Spleen (tissue), 11 donors: Measurements from ENCODE around the gene SNRPA1. TPM values are rescaled to one million over a fixed set of nuclear protein-coding genes. Genes with fewer than 3 reads are reported as not detected.

Experiments used
- DNase-seq: peaks from one replicate; pipeline ENCODE4 v3.0.0-alpha.2; 2020
- H3K27ac ChIP-seq, 8 donors: fragments of 200-600 bp; sonication (generic) in 7 of 8; 1 replicate in 4 of 8; 2 replicates in 4 of 8; pipeline versions ENCODE4 v1.5.0 to v1.8.0; 2016 to 2021; ENCODE audit warnings: inconsistent platforms in 4 of 8, mild to moderate bottlenecking in 4 of 8, moderate library complexity in 1 of 8
- H3K27me3 ChIP-seq, 7 donors: fragments of 200-600 bp; sonication (generic) in 6 of 7; replicated peaks in 1 of 7; 1 replicate in 4 of 7; 2 replicates in 3 of 7; pipeline versions ENCODE4 v1.5.0 to v1.8.0; 2016 to 2021; ENCODE audit warnings: inconsistent platforms in 3 of 7, mild to moderate bottlenecking in 1 of 7
- H3K36me3 ChIP-seq, 6 donors: fragments of 200-600 bp; sonication (generic) in 5 of 6; 1 replicate in 4 of 6; 2 replicates in 2 of 6; pipeline versions ENCODE4 v1.5.0 to v1.8.0; 2016 to 2021; ENCODE audit warnings: inconsistent platforms in 2 of 6
- H3K4me1 ChIP-seq, 6 donors: fragments of 200-600 bp; sonication (generic) in 5 of 6; 1 replicate in 3 of 6; 2 replicates in 3 of 6; pipeline versions ENCODE4 v1.5.0 to v1.8.0; 2016 to 2021; ENCODE audit warnings: inconsistent platforms in 3 of 6
- H3K4me3 ChIP-seq, 8 donors: fragments of 200-600 bp; sonication (generic) in 7 of 8; 1 replicate in 4 of 8; 2 replicates in 4 of 8; pipeline versions ENCODE4 v1.5.0 to v1.8.0; 2016 to 2021; ENCODE audit warnings: inconsistent platforms in 4 of 8, mild to moderate bottlenecking in 4 of 8, moderate library complexity in 2 of 8
- H3K9me3 ChIP-seq, 8 donors: fragments of 200-600 bp; sonication (generic) in 7 of 8; 1 replicate in 4 of 8; 2 replicates in 4 of 8; pipeline versions ENCODE4 v1.5.0 to v1.8.0; 2016 to 2021; ENCODE audit warnings: inconsistent platforms in 4 of 8
- CTCF ChIP-seq, 11 experiments: fragments of 200-600 bp in 7 of 11; fragments of 450-650 bp in 4 of 11; sonication (generic) in 4 of 11; IDR thresholded peaks in 8 of 11; conservative IDR thresholded peaks in 3 of 11; 1 replicate in 7 of 11; 2 replicates in 4 of 11; pipeline versions ENCODE4 v1.4.0 to v1.8.0; 2016 to 2021; ENCODE audit warnings: antibody characterized with exemption in 11 of 11, inconsistent platforms in 4 of 11, mild to moderate bottlenecking in 1 of 11
- POLR2A ChIP-seq, 3 donors: fragments of 450-650 bp; IDR thresholded peaks; one replicate each; pipeline ENCODE4 v1.5.1; 2017; ENCODE audit warnings: antibody characterized with exemption in 3 of 3, mild to moderate bottlenecking in 1 of 3
- POLR2AphosphoS5 ChIP-seq, 3 donors: sonication (generic); formaldehyde crosslinking; IDR thresholded peaks; one replicate each; pipeline ENCODE4 v1.5.1; 2017; ENCODE audit warnings: antibody characterized with exemption in 3 of 3
- WGBS, 5 donors: extraction: QIAGEN DNeasy Blood & Tissue Kit in 3 of 5; methylation state at CpG; one replicate each; pipeline versions ENCODE4 v1.1.5 to v1.1.7; 2013 to 2018; 5-methylcytosine and 5-hydroxymethylcytosine counted together
- intact Hi-C: fragments of 100-400 bp; cut with DNase I; formaldehyde crosslinking; loops from one replicate; pipeline ENCODE4 v1.15.0; 2023; ENCODE audit warnings: low total_unique reads
- polyA plus RNA-seq, 3 donors: library from polyadenylated mRNA; stranded (reverse); fragments of 200-250 nt; gene quantifications; one replicate each; pipeline ENCODE4 v1.2.1, GENCODE V29; 2013
- total RNA-seq, 7 donors: library from RNA; depleted of rRNA in 3 of 7; stranded (reverse); fragments of >200 nt in 3 of 7; fragmentation: NEBNext Ultra II Directional in 4 of 7; extraction: Animal tissue kit (Norgen Biotek cat#: 25700) in 4 of 7; gene quantifications; one replicate each; pipeline versions ENCODE4 v1.1.0 to v1.2.1, GENCODE V29; 2016 to 2021
- donor health status: healthy with polysubstance abuse.
- donor health status: DM: no; HTN: no; CAD: no; lungs with moderate emphysema.
- donor health status: DM: no; HTN: no; CAD: no.
- donor health status: Bipolar disorder and iron deficiency.
- donor health status: healthy.
- donor health status: DM: no; HTN: no; CAD: no.
- donor health status: DM: yes; HTN: yes; CAD: no.

Gene SNRPA1
- total and polyA plus RNA-seq, 10 donors: 56.2 to 85.4 (median 74.6) TPM

GRCh38 chr15:101322854-101323477 lies 27.9 kb upstream of the SNRPA1 start:
- DNase-seq: peak; percentile 43
- 78 to 85% (median 80%) methylated on average over 14 to 17 of the region's 17 CpGs for WGBS, 5 donors
- TF ChIP-seq POLR2AphosphoS5 (IDR thresholded peaks at IDR 0.05): no peak
- TF ChIP-seq POLR2A (IDR thresholded peaks at IDR 0.05): no peak
- TF ChIP-seq CTCF (IDR thresholded peaks at IDR 0.05 in 8 of 11, conservative IDR thresholded peaks at IDR 0.05 in 3 of 11): no peak
- peaks cover 0 to 19% (median 12%) of the 10 kb centered on the region in 6 donors for H3K4me1 ChIP-seq
- H3K9me3 ChIP-seq: no peaks in the 10 kb centered on the region
- H3K4me3 ChIP-seq: no peak overlapping the region
- H3K27ac ChIP-seq: no peak overlapping the region
- peaks cover 0 to 56% (median 0%) of the 10 kb centered on the region in 7 donors for H3K27me3 ChIP-seq
- intact Hi-C loops: no loop called here
- peaks cover 0 to 99% (median 13%) of the 10 kb centered on the region in 6 donors for H3K36me3 ChIP-seq

DNA sequence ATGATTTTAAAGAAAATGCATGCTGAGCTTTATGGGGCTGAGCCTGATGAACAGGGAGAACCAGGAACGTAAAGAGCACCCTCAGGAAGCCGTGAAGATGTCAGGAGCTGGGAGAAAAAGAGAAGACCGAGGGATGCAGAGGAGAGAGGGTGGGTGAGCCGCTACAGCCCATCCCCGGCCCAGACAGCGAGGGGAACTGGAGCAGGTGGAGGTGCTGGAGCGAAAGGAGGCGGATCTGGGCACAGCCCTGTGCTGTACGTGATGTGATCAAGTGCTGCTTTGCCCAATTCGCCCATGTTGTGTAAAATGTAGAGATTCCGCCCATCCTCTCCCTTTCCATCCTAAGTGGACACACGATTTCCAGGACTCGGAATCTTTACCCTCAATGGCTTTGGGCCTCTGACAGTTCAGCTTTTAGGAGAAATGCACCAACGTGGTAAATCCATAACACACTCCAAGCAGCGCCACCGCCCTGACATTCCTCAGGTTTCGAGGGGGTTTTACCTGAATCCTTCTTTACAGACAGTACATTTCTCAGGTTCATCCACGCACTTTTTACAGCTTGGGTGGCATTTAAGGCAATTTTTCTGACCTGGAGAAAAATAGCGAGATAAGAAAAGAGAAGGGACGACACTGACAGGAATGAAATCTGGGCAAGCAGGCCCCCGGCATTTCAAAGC lies 27.1 kb upstream of the SNRPA1 start:
- Histone ChIP-seq H3K4me3 (no peak overlapping the region), H3K27ac (no peak overlapping the region), H3K4me1 (peaks cover 0 to 18% (median 12%) of the 10 kb centered on the region in 6 donors), H3K36me3 (peaks cover 0 to 98% (median 14%) of the 10 kb centered on the region in 6 donors), H3K27me3 (peaks cover 0 to 48% (median 0%) of the 10 kb centered on the region in 7 donors), H3K9me3 (no peaks in the 10 kb centered on the region)
- WGBS, 5 donors: 86 to 94% (median 92%) methylated on average over 21 of the region's 21 CpGs
- intact Hi-C loops: no loop called here
- DNase-seq: no peak
- TF ChIP-seq POLR2AphosphoS5 (IDR thresholded peaks at IDR 0.05) (no peak), POLR2A (IDR thresholded peaks at IDR 0.05) (no peak), CTCF (IDR thresholded peaks at IDR 0.05 in 8 of 11, conservative IDR thresholded peaks at IDR 0.05 in 3 of 11) (no peak)

GRCh38 chr15:101320501-101321052 lies 25.5 kb upstream of the SNRPA1 start:
- DNase-seq: peak; percentile 88
- Histone ChIP-seq H3K4me1 (peaks cover 0 to 18% (median 11%) of the 10 kb centered on the region in 6 donors), H3K27ac (peak overlapping the region in 7 of 8 donors; percentile 8 to 77 (median 51)), H3K9me3 (no peaks in the 10 kb centered on the region), H3K27me3 (peaks cover 0 to 42% (median 0%) of the 10 kb centered on the region in 7 donors), H3K4me3 (peak overlapping the region in 2 of 8 donors; percentile 12 to 52), H3K36me3 (peaks cover 0 to 98% (median 19%) of the 10 kb centered on the region in 6 donors)
- WGBS, 5 donors: 15 to 28% (median 18%) methylated on average over 19 to 21 of the region's 21 CpGs
- intact Hi-C loops: no loop called here
- TF ChIP-seq POLR2AphosphoS5 (IDR thresholded peaks at IDR 0.05): peak in 2 of 3 donors; percentile 63 to 78
- peak; percentile 25 to 71 (median 48) for TF ChIP-seq CTCF (IDR thresholded peaks at IDR 0.05 in 8 of 11, conservative IDR thresholded peaks at IDR 0.05 in 3 of 11)
- no peak for TF ChIP-seq POLR2A (IDR thresholded peaks at IDR 0.05)

DNA sequence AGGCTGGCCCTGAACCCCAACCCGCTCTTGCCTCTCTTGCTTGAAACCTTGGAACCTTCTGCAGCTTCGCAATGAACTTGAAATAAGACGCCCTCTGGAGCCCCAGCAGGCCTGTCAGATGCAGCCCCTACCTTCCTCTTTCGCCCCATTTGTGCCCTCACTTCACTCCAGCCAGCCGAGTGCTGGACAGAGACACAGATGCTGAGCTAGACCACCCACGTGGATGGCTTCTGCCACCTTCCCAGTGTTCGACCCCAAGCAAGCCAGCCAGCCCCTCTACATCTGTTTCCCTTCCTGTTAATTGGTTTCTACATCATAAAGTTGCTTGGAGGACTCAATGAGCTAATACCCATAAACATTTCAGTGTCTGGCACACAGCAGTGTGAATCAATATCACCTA lies 23.8 kb upstream of the SNRPA1 start:
- H3K27me3 ChIP-seq: peaks cover 0 to 39% (median 0%) of the 10 kb centered on the region in 7 donors
- no peak for DNase-seq
- TF ChIP-seq POLR2AphosphoS5 (IDR thresholded peaks at IDR 0.05) (no peak), CTCF (IDR thresholded peaks at IDR 0.05 in 8 of 11, conservative IDR thresholded peaks at IDR 0.05 in 3 of 11) (no peak), POLR2A (IDR thresholded peaks at IDR 0.05) (no peak)
- H3K4me3 ChIP-seq: no peak overlapping the region
- intact Hi-C loops: no loop called here
- no peaks in the 10 kb centered on the region for H3K9me3 ChIP-seq
- H3K4me1 ChIP-seq: peaks cover 0 to 18% (median 11%) of the 10 kb centered on the region in 6 donors
- 51 to 59% (median 57%) methylated on average over 7 of the region's 7 CpGs for WGBS, 5 donors
- H3K27ac ChIP-seq: peak overlapping the region in 1 of 8 donors; percentile 4
- H3K36me3 ChIP-seq: peaks cover 0 to 98% (median 22%) of the 10 kb centered on the region in 6 donors
